Memory B cell (primary cell): ENCODE data around the gene LIG3.
"Not testable (repeated sequence)": the region's sequence is repeated elsewhere in the genome, so short reads cannot be mapped to it uniquely, and the experiment has no call there.

Experiments
- ATAC-seq: fragments of 150-1000 bp; cut with Tn5 transposase; 2 replicates; pipeline ENCODE4 v1.10.0; 2021; ENCODE audit warnings: low read depth, mild to moderate bottlenecking, moderate library complexity
- DNase-seq, 2 donors: peaks; one replicate each; pipeline ENCODE4 v3.0.0; 2022; ENCODE audit warnings: low spot score in 2 of 2
- H3K27ac Mint-ChIP-seq: one replicate; pipeline ENCODE4 v1.8.0; 2022; ENCODE audit warnings: mild to moderate bottlenecking, moderate library complexity, mixed read lengths
- H3K27me3 Mint-ChIP-seq: one replicate; pipeline ENCODE4 v1.8.0; 2022; ENCODE audit warnings: mixed read lengths
- H3K36me3 Mint-ChIP-seq: one replicate; pipeline ENCODE4 v1.8.0; 2022; ENCODE audit warnings: mild to moderate bottlenecking, mixed read lengths
- H3K4me1 Mint-ChIP-seq: one replicate; pipeline ENCODE4 v1.8.0; 2022; ENCODE audit warnings: mixed read lengths
- H3K4me3 Mint-ChIP-seq: one replicate; pipeline ENCODE4 v1.8.0; 2022; ENCODE audit warnings: mild to moderate bottlenecking, moderate library complexity, mixed read lengths
- H3K9me3 Mint-ChIP-seq: one replicate; pipeline ENCODE4 v1.8.0; 2022; ENCODE audit warnings: mixed read lengths

The LIG3 gene

GRCh38 chr17:35038453-35038852 lies 58.1 kb downstream of the LIG3 start:
- H3K36me3 Mint-ChIP-seq, result peaks cover 10% of the 10 kb centered on the region
- H3K9me3 Mint-ChIP-seq, result no peaks in the 10 kb centered on the region
- no peak overlapping the region for H3K4me3 Mint-ChIP-seq
- DNase-seq (no peak), ATAC-seq (no peak)
- peak overlapping the region; percentile 29 for H3K27ac Mint-ChIP-seq
- peaks cover 9% of the 10 kb centered on the region for H3K4me1 Mint-ChIP-seq
- no peaks in the 10 kb centered on the region for H3K27me3 Mint-ChIP-seq

- Mint-ChIP-seq H3K27me3 (no peaks in the 10 kb centered on the region), H3K27ac (no peak overlapping the region), H3K4me1 (peaks cover 22% of the 10 kb centered on the region), H3K4me3 (no peak overlapping the region), H3K9me3 (no peaks in the 10 kb centered on the region), H3K36me3 (peaks cover 10% of the 10 kb centered on the region)
- DNase-seq (no peak), ATAC-seq (no peak)
These were observed 61.1 kb downstream of the LIG3 start for GRCh38 chr17:35041390-35041789.

- Mint-ChIP-seq H3K36me3 (peaks cover 7% of the 10 kb centered on the region), H3K4me1 (peaks cover 35% of the 10 kb centered on the region), H3K27ac (no peak overlapping the region), H3K27me3 (no peaks in the 10 kb centered on the region), H3K9me3 (no peaks in the 10 kb centered on the region), H3K4me3 (no peak overlapping the region)
- DNase-seq, result no peak
- no peak for ATAC-seq
These were observed 63.9 kb downstream of the LIG3 start for GRCh38 chr17:35044181-35044580.

GRCh38 chr17:35045458-35045979 lies 65.2 kb downstream of the LIG3 start:
- peak overlapping the region; percentile 54 for H3K4me3 Mint-ChIP-seq

GRCh38 chr17:35046245-35046644 lies 65.9 kb downstream of the LIG3 start:
- ATAC-seq (no peak), DNase-seq (no peak)
- Mint-ChIP-seq H3K9me3 (no peaks in the 10 kb centered on the region), H3K4me1 (peaks cover 33% of the 10 kb centered on the region), H3K27me3 (no peaks in the 10 kb centered on the region), H3K36me3 (no peaks in the 10 kb centered on the region), H3K4me3 (peak overlapping the region; percentile 76), H3K27ac (peak overlapping the region; percentile 87)

More at GRCh38 chr17:35045458-35045979, 65.2 kb downstream of the LIG3 start:
- DNase-seq, H3K36me3 Mint-ChIP-seq, H3K9me3 Mint-ChIP-seq, H3K27me3 Mint-ChIP-seq: not testable (repeated sequence)
- peak; percentile 47 for ATAC-seq
- peaks cover 31% of the 10 kb centered on the region for H3K4me1 Mint-ChIP-seq
- H3K27ac Mint-ChIP-seq, result peak overlapping the region; percentile 87

GRCh38 chr17:35046740-35047283 lies 66.5 kb downstream of the LIG3 start:
- Mint-ChIP-seq H3K4me3 (peak overlapping the region; percentile 76), H3K27me3 (no peaks in the 10 kb centered on the region), H3K9me3 (no peaks in the 10 kb centered on the region), H3K36me3 (no peaks in the 10 kb centered on the region), H3K4me1 (peaks cover 36% of the 10 kb centered on the region), H3K27ac (peak overlapping the region; percentile 86)
- ATAC-seq (peak; percentile 58), DNase-seq (peak in 1 of 2 donors; percentile 9)

GRCh38 chr17:35048685-35049379 lies 68.5 kb downstream of the LIG3 start:
- Mint-ChIP-seq H3K36me3 (no peaks in the 10 kb centered on the region), H3K9me3 (no peaks in the 10 kb centered on the region), H3K4me3 (no peak overlapping the region), H3K27me3 (no peaks in the 10 kb centered on the region), H3K4me1 (peaks cover 47% of the 10 kb centered on the region), H3K27ac (peak overlapping the region; percentile 62)
- DNase-seq (no peak), ATAC-seq (no peak)

GRCh38 chr17:35050170-35050569 lies 69.9 kb downstream of the LIG3 start:
- Mint-ChIP-seq H3K9me3 (no peaks in the 10 kb centered on the region), H3K27ac (peak overlapping the region; percentile 62), H3K4me1 (peaks cover 44% of the 10 kb centered on the region), H3K36me3 (no peaks in the 10 kb centered on the region), H3K27me3 (no peaks in the 10 kb centered on the region), H3K4me3 (no peak overlapping the region)
- DNase-seq (no peak), ATAC-seq (no peak)

GRCh38 chr17:35051183-35051578 lies 70.9 kb downstream of the LIG3 start:
- ATAC-seq (peak; percentile 90), DNase-seq (peak in 1 of 2 donors; percentile 28)
- H3K27me3 Mint-ChIP-seq, result no peaks in the 10 kb centered on the region
- H3K9me3 Mint-ChIP-seq, result no peaks in the 10 kb centered on the region
- peak overlapping the region; percentile 97 for H3K27ac Mint-ChIP-seq
- H3K36me3 Mint-ChIP-seq, result peaks cover 2% of the 10 kb centered on the region
- H3K4me3 Mint-ChIP-seq, result peak overlapping the region; percentile 67
- H3K4me1 Mint-ChIP-seq, result peaks cover 42% of the 10 kb centered on the region

- DNase-seq (no peak), ATAC-seq (peak; percentile 37)
- Mint-ChIP-seq H3K4me1 (peaks cover 40% of the 10 kb centered on the region), H3K36me3 (peaks cover 2% of the 10 kb centered on the region), H3K27ac (peak overlapping the region; percentile 97), H3K27me3 (no peaks in the 10 kb centered on the region), H3K9me3 (no peaks in the 10 kb centered on the region), H3K4me3 (peak overlapping the region; percentile 67)
These were observed 71.4 kb downstream of the LIG3 start for GRCh38 chr17:35051579-35052240.

- no peak overlapping the region for H3K4me3 Mint-ChIP-seq
- ATAC-seq (no peak), DNase-seq (no peak)
- peaks cover 2% of the 10 kb centered on the region for H3K36me3 Mint-ChIP-seq
- no peaks in the 10 kb centered on the region for H3K9me3 Mint-ChIP-seq
- peaks cover 36% of the 10 kb centered on the region for H3K4me1 Mint-ChIP-seq
- H3K27ac Mint-ChIP-seq, result peak overlapping the region; percentile 97
- no peaks in the 10 kb centered on the region for H3K27me3 Mint-ChIP-seq
These were observed 71.9 kb downstream of the LIG3 start for GRCh38 chr17:35052241-35052610.

GRCh38 chr17:35052780-35053179 lies 72.5 kb downstream of the LIG3 start:
- Mint-ChIP-seq H3K9me3 (no peaks in the 10 kb centered on the region), H3K4me3 (no peak overlapping the region), H3K36me3 (peaks cover 4% of the 10 kb centered on the region), H3K27me3 (no peaks in the 10 kb centered on the region), H3K27ac (peak overlapping the region; percentile 97), H3K4me1 (peaks cover 38% of the 10 kb centered on the region)
- ATAC-seq, result no peak
- DNase-seq, result no peak

GRCh38 chr17:35053204-35053603 lies 72.9 kb downstream of the LIG3 start:
- H3K27ac Mint-ChIP-seq, result peak overlapping the region; percentile 97
- H3K4me3 Mint-ChIP-seq, result no peak overlapping the region
- H3K36me3 Mint-ChIP-seq, result peaks cover 4% of the 10 kb centered on the region
- H3K4me1 Mint-ChIP-seq, result peaks cover 38% of the 10 kb centered on the region
- ATAC-seq (no peak), DNase-seq (no peak)
- H3K9me3 Mint-ChIP-seq, result no peaks in the 10 kb centered on the region
- H3K27me3 Mint-ChIP-seq, result no peaks in the 10 kb centered on the region

GRCh38 chr17:35056013-35056412 lies 75.7 kb downstream of the LIG3 start:
- H3K4me1 Mint-ChIP-seq, result peaks cover 31% of the 10 kb centered on the region
- no peak overlapping the region for H3K4me3 Mint-ChIP-seq
- ATAC-seq (no peak), DNase-seq (no peak)
- no peaks in the 10 kb centered on the region for H3K27me3 Mint-ChIP-seq
- H3K36me3 Mint-ChIP-seq, result peaks cover 13% of the 10 kb centered on the region
- peak overlapping the region; percentile 10 for H3K27ac Mint-ChIP-seq
- H3K9me3 Mint-ChIP-seq, result no peaks in the 10 kb centered on the region
